Naive thymus-derived CD4-positive, alpha-beta T cell (primary cell): ENCODE results near the gene EEIG1. TPM values are rescaled to one million over a fixed set of nuclear protein-coding genes. Genes with fewer than 3 reads are reported as not detected.

Experiments used
- ATAC-seq: fragments of 150-1000 bp; cut with Tn5 transposase; 2 replicates; pipeline ENCODE4 v1.10.0; 2021; ENCODE audit warnings: mild to moderate bottlenecking, moderate library complexity
- CTCF ChIA-PET: fragments of 350-600 bp; sonication (Branson Sonifier 250); formaldehyde crosslinking; loops from one replicate; lab custom pipeline; 2021; ENCODE audit warnings: antibody characterized with exemption; lab: Charles Lee
- POLR2A ChIA-PET: fragments of 350-600 bp; sonication (Branson Sonifier 250); formaldehyde crosslinking; loops from one replicate; lab custom pipeline; 2021; ENCODE audit warnings: antibody characterized with exemption, inconsistent platforms; lab: Charles Lee
- DNase-seq, 9 donors: peaks; one replicate each; pipeline versions ENCODE4 v3.0.0 to v3.0.0-alpha.2; 2020 to 2022; ENCODE audit warnings: mixed read lengths in 1 of 9
- H3K27ac ChIP-seq: one replicate; pipeline ENCODE4 v1.7.0; 2013; ENCODE audit warnings: mild to moderate bottlenecking, low read depth, low read length, moderate library complexity
- H3K27me3 ChIP-seq, 2 donors: one replicate each; pipeline ENCODE4 v1.7.0; 2013; ENCODE audit warnings: low read length in 2 of 2, mild to moderate bottlenecking in 2 of 2, moderate library complexity in 2 of 2; ENCODE audit not compliant: control insufficient read depth in 2 of 2, insufficient read depth in 2 of 2
- H3K36me3 ChIP-seq, 3 experiments: 1 replicate in 2 of 3; 2 replicates in 1 of 3; pipeline ENCODE4 v1.7.0; 2013; ENCODE audit warnings: low read length in 3 of 3, mild to moderate bottlenecking in 3 of 3, moderate library complexity in 1 of 3; ENCODE audit not compliant: insufficient read depth in 3 of 3, control insufficient read depth in 2 of 3
- H3K4me1 ChIP-seq, 2 donors: one replicate each; pipeline ENCODE4 v1.7.0; 2013; ENCODE audit warnings: low read length in 2 of 2, mild to moderate bottlenecking in 2 of 2, moderate library complexity in 1 of 2; ENCODE audit not compliant: control insufficient read depth in 2 of 2, insufficient read depth in 2 of 2
- H3K4me3 ChIP-seq: 2 replicates; pipeline ENCODE4 v1.7.0; 2013; ENCODE audit warnings: mild to moderate bottlenecking, low read length
- H3K9me3 ChIP-seq, 3 experiments: 1 replicate in 2 of 3; 2 replicates in 1 of 3; pipeline ENCODE4 v1.7.0; 2013; ENCODE audit warnings: low read length in 3 of 3; ENCODE audit not compliant: control insufficient read depth in 2 of 3
- H3K27ac Mint-ChIP-seq, 9 donors: one replicate each; pipeline ENCODE4 v1.8.0; 2020 to 2022; ENCODE audit warnings: mixed read lengths in 9 of 9, mild to moderate bottlenecking in 8 of 9, moderate library complexity in 5 of 9, inconsistent platforms in 2 of 9
- H3K27me3 Mint-ChIP-seq, 5 donors: one replicate each; pipeline ENCODE4 v1.8.0; 2021 to 2022; ENCODE audit warnings: mixed read lengths in 5 of 5, mild to moderate bottlenecking in 1 of 5
- H3K36me3 Mint-ChIP-seq, 5 donors: one replicate each; pipeline ENCODE4 v1.8.0; 2020 to 2022; ENCODE audit warnings: mixed read lengths in 5 of 5, mild to moderate bottlenecking in 3 of 5, inconsistent platforms in 1 of 5
- H3K4me1 Mint-ChIP-seq, 7 donors: one replicate each; pipeline ENCODE4 v1.8.0; 2020 to 2022; ENCODE audit warnings: mixed read lengths in 7 of 7, mild to moderate bottlenecking in 3 of 7, inconsistent platforms in 1 of 7
- H3K4me3 Mint-ChIP-seq, 10 donors: one replicate each; pipeline ENCODE4 v1.8.0; 2020 to 2022; ENCODE audit warnings: mild to moderate bottlenecking in 10 of 10, mixed read lengths in 10 of 10, moderate library complexity in 6 of 10, inconsistent platforms in 2 of 10
- H3K9me3 Mint-ChIP-seq, 11 donors: one replicate each; pipeline ENCODE4 v1.8.0; 2020 to 2022; ENCODE audit warnings: mixed read lengths in 11 of 11, mild to moderate bottlenecking in 4 of 11, inconsistent platforms in 1 of 11, moderate library complexity in 1 of 11
- intact Hi-C, 2 donors: fragments of 100-400 bp; cut with micrococcal nuclease; formaldehyde crosslinking; loops; one replicate each; pipeline ENCODE4 v1.15.1; 2023
- polyA plus RNA-seq, 2 donors: library from polyadenylated mRNA; unstranded; fragments of 300-500 nt; fragmentation: Illumina TruSeq; gene quantifications; one replicate each; pipeline ENCODE4 v1.2.3, GENCODE V29; 2021
- total RNA-seq, 6 experiments: library from RNA in 5 of 6; stranded (reverse) in 5 of 6; gene quantifications; 1 replicate in 5 of 6; 2 replicates in 1 of 6; pipeline ENCODE4 v1.2.3 and lab custom pipeline; 2021 to 2026

Gene EEIG1
- total and polyA plus RNA-seq, 7 experiments from 2014 or later, result 124 to 664 (median 297) TPM

DNA sequence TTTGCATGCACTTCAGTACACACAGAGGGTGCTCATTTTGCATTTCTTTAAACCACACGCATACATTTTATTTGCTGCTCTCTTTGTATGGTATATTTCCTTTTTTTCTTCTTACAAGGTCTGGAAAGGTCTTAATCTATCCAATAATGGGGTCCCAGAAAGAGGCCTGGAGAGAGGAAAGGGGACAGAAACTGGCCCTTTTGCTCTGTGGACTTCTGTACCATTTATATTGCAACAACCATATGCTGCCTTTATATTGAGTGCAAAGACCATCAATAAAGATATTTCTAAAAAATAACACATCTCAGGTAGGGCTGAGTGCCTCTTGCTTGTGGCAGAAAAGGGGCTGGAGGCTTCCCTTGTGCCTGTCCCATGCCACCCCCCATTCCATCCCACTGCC, 27.6 kb downstream of the EEIG1 start:
- Histone ChIP-seq H3K36me3 (peaks cover 10 to 59% (median 18%) of the 10 kb centered on the region in 3 experiments), H3K9me3 (no peaks in the 10 kb centered on the region), H3K4me1 (peaks cover 57 to 87% of the 10 kb centered on the region in 2 donors), H3K27ac (peak overlapping the region; percentile 84), H3K27me3 (no peaks in the 10 kb centered on the region), H3K4me3 (no peak overlapping the region)
- Mint-ChIP-seq H3K9me3 (no peaks in the 10 kb centered on the region), H3K4me1 (peaks cover 51 to 93% (median 75%) of the 10 kb centered on the region in 7 donors), H3K27me3 (no peaks in the 10 kb centered on the region), H3K27ac (peak overlapping the region in 8 of 9 donors; percentile 32 to 98 (median 94)), H3K4me3 (peak overlapping the region in 9 of 10 donors; percentile 74 to 92 (median 82)), H3K36me3 (peaks cover 0 to 25% (median 17%) of the 10 kb centered on the region in 5 donors)
- ChIA-PET CTCF (interaction anchor here (1.0 to 13.2 kb wide), 3 partner anchors 10 to 79 kb away, joined by 4 to 253 read pairs (median 37); no protein-coding TSS in a partner anchor), POLR2A (interaction anchor here (1.0 to 61.3 kb wide), 7 partner anchors 9 to 82 kb away, joined by 3 to 1719 read pairs (median 3); partner anchors contain the start of gene EEIG1)
- no peak for ATAC-seq
- intact Hi-C loops, result no loop called here
- no peak for DNase-seq

DNA sequence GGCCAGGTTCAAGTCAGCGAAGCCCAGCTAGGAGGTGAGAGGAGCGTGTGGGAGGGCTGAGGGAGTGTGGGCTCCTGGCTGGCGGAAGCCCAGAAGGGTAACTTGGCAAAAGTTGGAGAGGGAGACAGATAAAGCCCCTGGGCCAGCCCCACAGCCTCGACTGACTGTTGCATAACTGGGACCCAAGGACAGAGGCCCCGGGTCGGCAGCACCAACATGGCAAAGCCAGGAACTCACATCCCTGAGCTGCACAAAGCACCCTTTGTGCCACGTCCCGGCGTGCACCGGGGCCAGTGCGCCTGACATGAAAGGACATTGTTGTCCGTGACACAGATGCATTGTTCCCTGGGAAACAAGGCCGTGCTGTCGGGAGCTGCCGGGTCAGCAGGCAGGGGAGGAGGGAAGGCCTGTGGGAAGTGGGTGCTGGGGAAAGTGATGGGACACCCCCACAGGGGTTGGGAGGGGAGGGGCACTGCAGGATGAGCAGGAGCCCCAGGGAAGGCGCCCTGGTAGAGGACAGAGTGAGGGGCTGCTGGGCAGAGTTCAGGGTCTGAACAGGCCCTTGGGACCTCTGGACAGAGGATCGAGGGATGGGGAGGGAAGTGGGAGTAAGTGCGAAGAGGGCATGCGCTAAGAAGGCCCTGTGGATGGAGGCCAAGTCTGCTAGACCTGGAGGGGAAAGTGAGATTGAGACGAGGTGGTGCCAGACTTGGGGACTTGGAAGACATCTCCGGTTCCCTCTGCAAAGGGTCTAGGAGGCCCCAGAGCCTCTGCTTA, 30.1 kb downstream of the EEIG1 start:
- Mint-ChIP-seq H3K27me3 (no peaks in the 10 kb centered on the region), H3K36me3 (peaks cover 0 to 30% (median 18%) of the 10 kb centered on the region in 5 donors), H3K4me1 (peaks cover 43 to 90% (median 67%) of the 10 kb centered on the region in 7 donors), H3K27ac (peak overlapping the region; percentile 58 to 98 (median 94)), H3K9me3 (no peaks in the 10 kb centered on the region), H3K4me3 (peak overlapping the region in 9 of 10 donors; percentile 34 to 75 (median 63))
- DNase-seq (no peak), ATAC-seq (no peak)
- Histone ChIP-seq H3K9me3 (no peaks in the 10 kb centered on the region), H3K4me3 (no peak overlapping the region), H3K27ac (peak overlapping the region; percentile 84), H3K4me1 (peaks cover 44 to 68% of the 10 kb centered on the region in 2 donors), H3K27me3 (no peaks in the 10 kb centered on the region), H3K36me3 (peaks cover 15 to 83% (median 30%) of the 10 kb centered on the region in 3 experiments)
- ChIA-PET POLR2A (interaction anchor here (0.8 to 61.3 kb wide), 5 partner anchors 10 to 128 kb away, joined by 3 to 1719 read pairs (median 4); partner anchors contain the start of gene EEIG1), CTCF (interaction anchor here (0.6 to 5.7 kb wide), 5 partner anchors 8 to 134 kb away, joined by 3 to 37 read pairs (median 4); no protein-coding TSS in a partner anchor)
- intact Hi-C loops, result no loop called here

DNA sequence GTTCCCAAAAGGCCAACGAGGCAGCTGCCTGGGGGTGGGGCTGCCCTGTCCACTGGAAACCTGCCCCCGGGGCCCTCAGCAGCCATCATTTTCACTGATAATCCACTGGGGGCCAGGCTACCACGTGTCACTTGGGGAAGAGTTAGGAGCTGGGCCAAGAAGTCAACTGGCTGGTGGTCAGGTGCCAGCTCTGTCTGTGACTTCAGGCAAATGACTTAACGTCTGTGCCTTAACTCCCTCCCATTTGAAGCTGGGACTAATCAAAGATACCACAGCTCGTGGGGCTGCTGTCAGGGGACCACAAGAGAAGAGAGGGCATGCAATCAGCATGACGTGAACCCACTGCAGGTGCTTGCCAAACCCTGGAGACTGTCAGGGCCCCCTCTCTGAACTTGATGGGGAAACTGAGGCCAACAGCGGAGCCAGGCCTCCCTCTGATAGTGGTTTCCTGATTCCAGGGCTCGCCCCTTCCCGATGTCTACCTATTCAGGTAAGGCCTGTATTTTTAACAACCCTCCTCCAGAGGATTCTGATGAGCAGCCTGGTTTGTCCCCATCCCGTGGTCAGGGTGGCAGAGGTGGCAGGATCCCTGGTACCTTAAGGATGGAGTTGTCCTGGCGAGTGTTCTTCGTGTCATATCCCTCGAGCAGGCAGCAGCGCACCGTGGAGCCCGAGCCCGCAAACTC, 30.8 kb downstream of the EEIG1 start:
- DNase-seq, result no peak
- peak; percentile 31 for ATAC-seq
- Mint-ChIP-seq H3K36me3 (peaks cover 0 to 30% (median 15%) of the 10 kb centered on the region in 5 donors), H3K27ac (peak overlapping the region; percentile 58 to 98 (median 90)), H3K9me3 (no peaks in the 10 kb centered on the region), H3K27me3 (no peaks in the 10 kb centered on the region), H3K4me1 (peaks cover 41 to 87% (median 63%) of the 10 kb centered on the region in 7 donors), H3K4me3 (peak overlapping the region in 9 of 10 donors; percentile 25 to 75 (median 63))
- Histone ChIP-seq H3K27me3 (no peaks in the 10 kb centered on the region), H3K4me1 (peaks cover 36 to 61% of the 10 kb centered on the region in 2 donors), H3K36me3 (peaks cover 15 to 91% (median 29%) of the 10 kb centered on the region in 3 experiments), H3K9me3 (no peaks in the 10 kb centered on the region), H3K27ac (peak overlapping the region; percentile 84), H3K4me3 (no peak overlapping the region)
- intact Hi-C loops, result no loop called here
- ChIA-PET POLR2A (interaction anchor here (0.8 to 61.3 kb wide), 7 partner anchors 9 to 168 kb away, joined by 3 to 1719 read pairs (median 5); partner anchors contain the start of gene EEIG1), CTCF (interaction anchor here (0.6 to 2.3 kb wide), 4 partner anchors 74 to 134 kb away, joined by 3 to 16 read pairs (median 6); no protein-coding TSS in a partner anchor)

DNA sequence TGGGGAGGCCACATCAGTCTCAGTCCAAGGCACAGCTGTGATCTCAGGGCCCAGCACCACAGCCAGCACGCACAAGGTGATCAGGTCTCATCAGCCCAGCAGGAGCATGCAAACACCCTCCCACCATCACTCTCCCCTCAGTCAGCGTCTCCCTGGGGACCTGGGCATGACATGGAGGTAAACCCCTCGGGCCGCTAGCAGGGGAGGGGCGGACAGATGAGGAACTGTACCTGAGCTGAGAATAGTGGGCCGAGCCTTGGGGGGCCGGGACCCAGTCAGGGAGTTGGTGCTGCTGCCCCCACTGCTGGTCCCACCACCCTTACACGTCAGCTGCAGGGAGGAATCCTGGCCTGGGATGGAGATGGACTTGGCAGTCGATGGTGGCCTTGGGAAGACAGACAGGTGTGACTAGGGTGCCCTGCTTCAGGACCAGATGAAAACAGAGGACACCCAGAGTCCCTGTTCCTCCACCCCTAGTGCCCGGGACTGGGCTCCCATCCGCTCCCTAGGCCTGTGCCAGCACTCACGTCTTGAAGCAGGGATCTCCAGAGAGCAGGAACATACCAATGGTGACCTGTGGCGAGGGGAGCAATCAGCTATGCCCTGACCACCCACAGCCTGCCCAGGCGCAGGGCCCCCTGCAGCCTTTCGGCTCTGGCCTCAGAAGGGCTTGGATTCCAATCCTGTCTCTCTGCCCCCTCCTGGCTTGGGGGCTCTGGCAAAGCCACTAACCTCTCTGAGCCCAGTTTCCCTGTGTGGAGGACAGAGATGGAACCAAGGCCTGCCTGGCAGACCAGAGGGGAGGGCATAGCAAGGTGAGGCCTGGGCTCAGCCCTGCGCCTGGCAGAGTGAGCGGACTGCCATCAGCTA, 32.7 kb downstream of the EEIG1 start:
- Mint-ChIP-seq H3K4me1 (peaks cover 30 to 84% (median 56%) of the 10 kb centered on the region in 7 donors), H3K27me3 (no peaks in the 10 kb centered on the region), H3K9me3 (peaks cover 0 to 6% (median 0%) of the 10 kb centered on the region in 11 donors), H3K36me3 (peaks cover 0 to 41% (median 26%) of the 10 kb centered on the region in 5 donors), H3K4me3 (peak overlapping the region in 5 of 10 donors; percentile 21 to 72 (median 47)), H3K27ac (peak overlapping the region; percentile 54 to 98 (median 87))
- intact Hi-C loops, result no loop called here
- DNase-seq (no peak), ATAC-seq (no peak)
- Histone ChIP-seq H3K27me3 (no peaks in the 10 kb centered on the region), H3K4me3 (no peak overlapping the region), H3K4me1 (peaks cover 18 to 49% of the 10 kb centered on the region in 2 donors), H3K36me3 (peaks cover 26 to 93% (median 34%) of the 10 kb centered on the region in 3 experiments), H3K27ac (peak overlapping the region; percentile 49), H3K9me3 (no peaks in the 10 kb centered on the region)
- POLR2A ChIA-PET, result interaction anchor here (1.0 to 61.3 kb wide), 4 partner anchors 8 to 87 kb away, joined by 3 to 1719 read pairs (median 8); partner anchors contain the start of gene EEIG1
- CTCF ChIA-PET, result interaction anchor here (0.5 to 2.3 kb wide), 4 partner anchors 16 to 87 kb away, joined by 3 to 16 read pairs (median 6); no protein-coding TSS in a partner anchor

DNA sequence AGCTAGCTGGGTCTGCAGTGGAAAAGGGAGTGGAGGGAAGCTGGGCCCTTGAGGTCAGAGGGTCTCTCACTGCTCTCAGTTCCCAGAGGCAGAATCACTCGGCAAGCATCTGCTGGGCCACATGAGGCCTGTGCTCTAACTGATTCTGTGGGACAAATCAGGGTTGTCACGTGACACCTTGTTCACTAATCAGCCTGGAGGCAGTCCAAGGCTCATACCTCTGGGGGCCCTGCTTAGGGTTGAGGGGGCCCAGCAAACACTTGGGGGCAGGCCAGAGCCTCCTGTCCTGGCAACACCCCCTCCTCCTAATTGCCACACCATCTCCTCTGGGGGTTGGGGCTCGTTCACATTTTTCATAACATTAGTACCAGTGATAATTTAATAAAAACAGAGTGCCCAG, 34.1 kb downstream of the EEIG1 start:
- Mint-ChIP-seq H3K27me3 (no peaks in the 10 kb centered on the region), H3K4me3 (no peak overlapping the region), H3K9me3 (peaks cover 0 to 9% (median 0%) of the 10 kb centered on the region in 11 donors), H3K36me3 (peaks cover 0 to 44% (median 30%) of the 10 kb centered on the region in 5 donors), H3K27ac (peak overlapping the region in 8 of 9 donors; percentile 53 to 98 (median 88)), H3K4me1 (peaks cover 34 to 76% (median 54%) of the 10 kb centered on the region in 7 donors)
- Histone ChIP-seq H3K4me1 (peaks cover 10 to 37% of the 10 kb centered on the region in 2 donors), H3K4me3 (no peak overlapping the region), H3K27me3 (no peaks in the 10 kb centered on the region), H3K9me3 (no peaks in the 10 kb centered on the region), H3K27ac (peak overlapping the region; percentile 40), H3K36me3 (peaks cover 27 to 95% (median 46%) of the 10 kb centered on the region in 3 experiments)
- ATAC-seq (no peak), DNase-seq (no peak)
- intact Hi-C loops, result no loop called here
- CTCF ChIA-PET, result interaction anchor here (1.9 kb wide), 1 partner anchor 89 kb away, joined by 8 read pairs; no protein-coding TSS in a partner anchor
- POLR2A ChIA-PET, result interaction anchor here (6.7 to 61.3 kb wide), 2 partner anchors 38 to 88 kb away, joined by 62 to 1719 read pairs; partner anchors contain the start of gene EEIG1
